Measurements from ENCODE around the gene RNF213.
"Not testable (repeated sequence)": the region's sequence is repeated elsewhere in the genome, so short reads cannot be mapped to it uniquely, and the experiment has no call there.

The RNF213 gene

DNA sequence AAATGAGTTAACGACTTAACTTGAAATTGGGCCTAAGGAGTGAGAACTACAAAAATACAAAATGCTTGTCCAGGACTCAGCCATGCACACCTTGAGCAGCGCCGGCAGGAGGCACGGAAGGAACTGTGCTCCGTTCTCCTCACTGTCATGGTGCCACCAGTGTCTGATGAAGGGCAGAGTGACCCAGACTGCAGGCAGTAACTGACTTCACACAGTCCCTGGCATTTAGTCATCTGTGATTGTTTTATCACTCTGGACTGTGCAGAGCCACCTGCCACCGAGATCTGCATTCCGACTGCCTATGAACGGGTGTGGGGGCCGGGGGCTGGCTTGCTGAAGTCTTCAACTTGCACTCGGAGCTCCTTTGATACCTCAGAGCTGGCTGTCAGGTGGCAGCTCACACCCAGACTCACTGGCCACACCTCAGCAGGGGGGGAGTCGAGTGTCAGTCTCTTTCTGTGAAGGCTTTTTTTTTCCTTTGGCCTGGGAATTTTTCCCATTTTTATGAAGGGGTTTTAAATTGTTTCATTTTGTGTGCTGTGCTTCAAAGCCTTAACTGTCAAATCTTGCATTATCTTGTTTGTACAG is 134.1 kb downstream of the RNF213 start:
- no peak for DNase-seq (ENCODE audit: low spot score)

DNA sequence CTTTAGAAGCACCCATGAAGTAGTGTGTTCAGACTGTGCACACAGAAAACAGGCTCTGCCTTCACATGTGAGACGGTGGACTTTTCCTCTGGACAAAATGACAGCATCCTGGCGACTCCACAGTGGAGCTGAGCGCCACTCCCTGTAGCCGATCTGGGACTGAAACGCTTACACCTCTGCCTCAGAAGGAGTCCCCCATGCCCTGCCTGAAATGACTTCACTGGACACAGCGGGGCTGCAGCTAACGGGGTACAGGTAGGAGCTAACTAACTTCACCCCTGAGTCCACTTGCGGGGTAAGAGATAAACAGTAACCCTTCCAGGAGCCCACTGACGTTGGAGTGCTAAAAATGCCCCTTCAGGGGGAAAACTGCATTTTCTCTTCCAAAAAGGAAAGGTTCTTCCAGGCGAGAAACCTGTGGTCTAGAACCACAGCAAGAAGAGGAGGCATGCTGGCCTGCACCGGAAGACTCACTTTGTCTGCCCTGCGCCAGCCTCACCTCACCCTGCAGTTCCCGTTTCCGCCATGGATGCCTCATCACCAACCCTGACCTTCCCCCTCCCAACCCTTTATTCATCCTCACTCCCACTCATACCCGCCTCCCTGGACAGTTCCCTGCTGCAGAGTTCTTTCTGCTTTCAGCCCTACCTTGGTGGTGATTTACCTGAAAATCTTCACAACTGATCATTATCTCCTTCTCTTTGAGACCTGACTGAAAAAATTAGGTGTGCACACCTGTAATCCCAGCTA is 134.9 kb downstream of the RNF213 start:
- DNase-seq (ENCODE audit: low spot score) = no peak

DNA sequence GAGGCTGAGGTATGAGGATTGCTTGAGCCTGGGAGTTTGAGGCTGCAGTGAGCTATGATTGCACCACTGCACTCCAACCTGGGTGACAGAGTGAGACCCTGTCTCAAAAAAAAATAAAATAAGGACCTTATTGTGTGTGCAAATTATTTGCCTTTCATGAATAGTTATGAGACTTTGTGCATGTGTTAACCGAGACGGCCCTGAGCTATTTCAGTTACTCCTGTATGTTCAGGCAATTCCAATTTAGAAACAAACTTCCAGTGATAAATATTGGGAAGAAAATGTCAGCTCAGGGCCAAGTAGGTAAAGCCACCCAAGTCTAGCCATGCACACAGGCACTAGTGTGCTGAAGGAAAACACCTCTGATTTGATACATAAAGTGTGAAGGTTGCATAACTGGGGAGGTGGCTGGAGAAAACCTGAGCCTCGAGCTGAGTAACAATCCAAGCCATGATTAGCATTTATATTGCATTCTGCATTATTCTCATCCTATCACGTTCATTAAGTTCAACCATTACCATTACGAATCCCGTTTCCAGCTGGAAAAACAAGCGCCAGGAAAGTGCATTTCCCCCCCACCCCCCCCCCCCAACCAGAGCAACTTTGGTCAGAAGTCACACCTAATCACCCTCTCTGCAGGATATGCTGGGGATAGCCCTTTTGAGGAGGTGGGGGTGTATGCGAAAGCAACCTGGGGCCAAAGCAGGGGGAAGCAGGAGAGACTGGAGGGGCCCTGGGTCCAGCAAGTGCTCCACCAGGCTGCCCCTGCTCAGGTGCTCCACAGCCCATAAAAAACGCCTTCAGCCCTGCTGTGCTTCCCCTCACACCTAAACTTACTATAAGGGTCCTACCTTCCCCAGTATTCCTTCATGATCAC is 135.7 kb downstream of the RNF213 start:
- no peak for DNase-seq (ENCODE audit: low spot score)

DNA sequence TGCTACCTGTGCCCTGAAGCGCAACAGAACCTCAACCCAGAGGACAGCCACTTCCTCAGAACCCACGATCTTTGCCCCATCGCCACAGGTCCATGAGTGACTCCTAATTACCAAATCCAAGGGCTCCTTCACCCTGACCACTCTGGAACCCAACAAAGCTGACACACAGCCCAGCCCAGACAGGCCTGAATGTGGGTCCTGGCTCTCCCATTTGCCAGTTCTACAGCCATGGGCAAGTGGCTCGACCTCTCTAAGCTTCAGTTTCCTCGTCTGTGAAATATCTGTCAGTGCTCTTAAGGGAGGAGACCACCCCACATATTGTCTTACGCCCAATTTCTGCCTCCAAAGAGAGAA is 136.4 kb downstream of the RNF213 start:
- no peak for DNase-seq (ENCODE audit: low spot score)

DNA sequence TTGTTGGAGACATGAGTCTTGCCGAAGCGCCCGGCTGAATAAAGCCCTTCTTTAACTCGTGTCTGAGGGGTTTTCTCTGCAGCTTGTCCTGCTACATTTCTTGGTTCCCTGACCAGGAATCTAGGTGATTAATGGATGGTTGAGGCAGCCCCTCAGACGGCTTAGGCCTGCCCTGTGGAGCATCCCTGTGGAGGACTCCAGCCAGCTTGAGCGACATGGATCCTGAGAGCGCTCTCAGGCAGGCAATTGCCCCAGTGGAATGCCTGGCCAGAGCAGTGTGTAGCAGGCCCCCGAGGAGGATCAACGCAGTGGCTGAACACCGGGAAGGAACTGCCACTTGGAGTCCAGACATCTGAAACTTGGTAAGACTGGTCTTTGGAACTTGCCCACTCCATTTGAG is 137.0 kb downstream of the RNF213 start:
- no peak for DNase-seq (ENCODE audit: low spot score)

DNA sequence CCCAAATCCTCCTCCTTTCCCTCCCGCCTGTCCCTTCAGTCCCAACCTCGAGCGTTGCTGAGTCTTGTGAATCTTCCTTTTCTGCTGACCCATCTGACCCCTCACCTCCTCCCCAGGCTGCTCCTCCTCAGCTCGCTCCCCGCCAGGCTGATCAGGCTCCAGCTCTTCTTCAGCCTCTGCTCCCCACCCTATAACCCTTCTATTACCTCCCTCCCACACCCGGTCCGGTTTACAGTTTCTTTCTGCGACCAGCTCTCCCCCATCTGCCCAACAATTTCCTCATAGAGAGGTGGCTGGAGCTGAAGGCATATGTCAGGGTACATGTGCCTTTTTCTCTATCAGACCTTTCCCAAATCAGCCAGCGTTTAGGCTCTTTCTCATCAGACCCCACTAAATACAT is 140.4 kb downstream of the RNF213 start:
- not testable (repeated sequence) for DNase-seq (ENCODE audit: low spot score)

DNA sequence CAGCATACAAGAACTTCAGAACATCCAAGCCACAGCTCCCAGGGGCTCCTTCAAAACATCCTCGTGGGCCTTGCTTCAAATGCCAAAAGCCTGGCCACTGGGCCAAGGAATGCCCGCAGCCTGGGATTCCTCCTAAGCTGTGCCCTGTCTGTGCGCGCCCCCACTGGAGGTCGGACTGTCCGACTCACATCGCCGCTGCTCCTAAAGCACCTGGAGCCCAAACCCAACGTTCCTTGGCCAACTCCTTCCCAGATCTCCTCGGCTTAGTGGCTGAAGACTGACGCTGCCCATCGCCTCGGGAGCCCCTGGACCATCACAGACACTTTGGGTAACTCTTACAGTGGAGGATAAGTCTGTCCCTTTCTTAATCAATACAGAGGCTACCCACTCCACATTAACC is 141.4 kb downstream of the RNF213 start:
- DNase-seq (ENCODE audit: low spot score) = not testable (repeated sequence)

DNA sequence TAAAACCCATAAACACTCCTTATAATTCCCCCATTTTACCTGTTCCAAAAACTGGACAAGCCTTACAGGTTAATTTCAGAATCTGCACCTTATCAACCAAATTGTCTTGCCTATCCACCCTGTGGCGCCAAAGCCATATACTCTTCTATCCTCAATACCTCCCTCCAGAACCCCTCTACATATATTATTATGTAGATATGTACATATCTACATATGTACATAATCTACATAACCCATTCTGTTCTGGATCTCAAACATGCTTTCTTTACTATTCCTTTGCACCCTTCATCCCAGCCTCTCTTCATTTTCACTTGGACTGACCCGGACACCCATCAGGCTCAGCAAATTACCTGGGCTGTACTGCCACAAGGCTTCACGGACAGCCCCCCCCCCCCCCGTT is 142.3 kb downstream of the RNF213 start:
- DNase-seq (ENCODE audit: low spot score) = no peak

DNA sequence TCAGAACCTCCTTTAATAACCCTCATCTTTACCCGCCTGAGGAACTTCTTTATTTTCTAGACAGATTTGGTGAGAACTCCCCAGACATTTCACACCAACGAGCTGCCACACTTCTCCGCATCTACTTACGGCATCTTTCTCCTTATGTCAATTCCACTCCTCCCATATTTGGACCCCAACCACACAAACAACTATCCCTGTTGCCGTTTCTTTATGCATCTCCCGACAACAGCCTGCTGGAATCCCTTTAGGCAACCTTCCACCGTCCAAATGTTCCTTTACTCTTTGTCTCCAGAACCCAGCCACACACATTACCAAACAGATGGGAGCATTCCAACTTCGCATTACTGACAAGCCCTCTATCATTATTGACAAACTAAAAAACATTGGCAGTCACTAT is 145.5 kb downstream of the RNF213 start:
- DNase-seq (ENCODE audit: low spot score) = no peak

DNA sequence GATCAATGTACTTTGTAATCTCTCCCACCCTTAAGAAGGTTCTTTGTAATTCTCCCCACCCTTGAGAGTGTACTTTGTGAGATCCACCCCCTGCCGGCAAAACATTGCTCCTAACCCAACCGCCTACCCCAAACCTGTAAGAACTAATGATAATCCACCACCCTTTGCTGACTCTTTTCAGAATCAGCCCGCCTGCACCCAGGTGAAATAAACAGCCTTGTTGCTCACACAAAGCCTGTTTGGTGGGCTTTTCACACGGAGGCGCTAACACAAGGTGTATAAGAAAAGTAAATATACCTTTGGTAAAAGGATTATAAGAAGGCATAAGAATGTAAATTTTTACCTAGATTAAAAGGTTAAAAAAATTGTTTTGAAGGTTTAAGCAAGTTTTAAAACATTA is 147.3 kb downstream of the RNF213 start:
- DNase-seq (ENCODE audit: low spot score) = not testable (repeated sequence)

DNA sequence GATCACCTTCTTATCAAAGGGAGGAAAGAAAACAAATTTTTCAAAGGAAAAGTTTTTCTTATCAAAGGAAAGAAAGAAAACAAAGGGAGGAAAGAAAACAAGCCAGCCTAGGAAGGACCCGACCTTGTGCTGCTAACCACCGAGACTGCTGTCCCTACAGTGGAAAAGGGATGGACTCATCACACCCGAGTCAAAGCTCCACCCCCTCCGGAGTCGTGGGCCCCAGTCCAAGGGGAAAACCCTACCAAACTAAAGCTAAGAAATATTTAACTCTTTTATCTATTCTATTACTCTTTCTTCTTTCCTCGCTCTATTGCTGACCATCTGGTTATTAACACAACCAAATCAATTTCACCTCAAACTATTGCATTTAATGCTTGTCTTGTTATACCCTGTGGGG is 148.2 kb downstream of the RNF213 start:
- DNase-seq (ENCODE audit: low spot score) = no peak

DNA sequence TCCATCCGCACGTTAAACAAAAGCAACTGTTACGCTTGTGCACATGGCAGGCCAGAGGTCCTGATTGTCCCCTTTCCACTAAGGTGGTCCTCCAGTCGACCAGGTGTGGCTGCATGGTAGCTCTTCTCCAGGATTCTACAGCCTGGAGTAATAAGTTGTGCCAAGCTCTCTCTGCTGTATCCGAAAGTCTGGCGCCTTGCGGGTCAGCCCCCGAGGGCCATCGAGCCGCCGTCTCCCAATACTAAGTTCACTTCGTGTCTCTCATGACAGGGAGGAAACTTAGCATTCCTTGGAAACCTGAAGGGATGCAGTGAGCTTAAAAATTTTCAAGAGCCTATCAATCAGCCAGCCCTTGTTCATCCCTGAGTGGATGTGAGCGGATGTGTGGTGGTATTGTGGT is 149.0 kb downstream of the RNF213 start:
- DNase-seq (ENCODE audit: low spot score) = no peak

DNA sequence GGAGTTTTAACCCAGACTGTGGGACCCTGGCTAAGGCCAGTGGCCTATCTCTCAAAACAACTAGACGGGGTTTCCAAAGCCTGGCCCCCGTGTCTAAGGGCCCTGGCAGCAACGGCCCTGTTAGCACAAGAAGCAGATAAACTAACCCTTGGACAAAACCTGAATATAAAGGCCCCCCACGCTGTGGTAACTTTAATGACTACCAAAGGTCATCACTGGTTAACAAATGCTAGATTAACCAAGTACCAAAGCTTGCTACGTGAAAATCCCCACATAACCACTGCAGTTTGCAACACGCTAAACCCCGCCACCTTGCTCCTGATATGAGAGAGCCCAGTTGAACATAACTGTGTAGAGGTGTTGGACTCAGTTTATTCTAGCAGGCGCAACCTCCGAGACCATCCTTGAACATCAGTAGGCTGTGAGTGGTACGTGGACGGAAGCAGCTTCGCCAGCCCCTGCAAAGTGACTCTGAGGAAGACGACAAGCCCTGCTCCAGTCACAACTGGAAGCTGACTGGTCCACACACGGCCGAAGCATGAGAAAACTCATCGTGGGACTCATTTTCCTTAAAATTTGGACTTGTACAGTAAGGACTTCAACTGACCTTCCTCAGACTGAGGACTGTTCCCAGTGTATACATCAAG is 149.9 kb downstream of the RNF213 start:
- not testable (repeated sequence) for DNase-seq (ENCODE audit: low spot score)

DNA sequence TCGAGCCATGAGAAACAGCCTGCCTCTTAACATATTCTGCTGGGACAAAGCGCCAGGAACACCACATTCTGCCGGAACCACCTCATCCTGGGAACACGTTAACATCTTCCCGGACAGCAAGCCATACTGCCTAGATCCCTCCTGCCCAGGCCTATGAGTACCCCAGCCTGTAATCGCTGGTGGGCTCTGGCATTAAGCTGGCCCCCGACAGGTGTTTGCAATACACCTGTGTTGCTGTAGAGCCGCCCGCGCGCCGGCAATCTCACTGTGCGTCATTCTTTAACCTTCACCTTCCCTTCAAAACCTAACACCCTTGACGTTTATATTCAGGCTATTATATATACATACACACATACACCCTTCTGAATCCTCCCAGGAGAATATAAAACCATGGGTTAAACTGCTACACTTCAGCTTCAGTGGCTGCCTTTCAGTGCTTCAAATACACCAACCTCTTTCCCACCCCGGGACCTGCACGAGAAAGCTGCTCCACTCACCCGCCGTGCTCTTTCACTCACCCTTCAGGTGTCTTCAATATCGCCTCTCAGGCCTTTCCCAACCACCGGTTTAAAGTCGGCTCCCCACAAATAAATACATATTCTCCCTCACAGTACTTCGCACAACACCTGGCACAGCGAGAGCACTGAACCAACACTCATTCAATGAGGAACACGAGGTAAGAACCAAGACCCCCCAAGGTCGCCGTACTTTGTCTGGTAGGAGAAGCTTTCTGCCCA is 153.3 kb downstream of the RNF213 start:
- DNase-seq (ENCODE audit: low spot score) = no peak

DNA sequence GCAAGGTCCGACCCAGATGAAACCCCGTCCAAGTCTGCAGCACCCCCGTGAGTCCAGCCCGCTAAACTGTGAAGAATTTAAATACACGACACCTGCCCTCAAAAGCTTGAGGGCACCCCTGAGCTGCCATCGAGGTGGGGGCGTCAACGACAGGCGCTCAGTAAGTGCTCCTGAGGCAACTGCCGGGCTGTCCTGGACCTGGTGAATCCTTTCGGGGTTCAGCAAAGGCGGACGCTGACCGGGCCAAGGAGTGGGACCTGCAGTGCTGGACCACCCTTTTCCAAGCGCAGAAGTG is 153.8 kb downstream of the RNF213 start:
- DNase-seq (ENCODE audit: low spot score) = no peak

DNA sequence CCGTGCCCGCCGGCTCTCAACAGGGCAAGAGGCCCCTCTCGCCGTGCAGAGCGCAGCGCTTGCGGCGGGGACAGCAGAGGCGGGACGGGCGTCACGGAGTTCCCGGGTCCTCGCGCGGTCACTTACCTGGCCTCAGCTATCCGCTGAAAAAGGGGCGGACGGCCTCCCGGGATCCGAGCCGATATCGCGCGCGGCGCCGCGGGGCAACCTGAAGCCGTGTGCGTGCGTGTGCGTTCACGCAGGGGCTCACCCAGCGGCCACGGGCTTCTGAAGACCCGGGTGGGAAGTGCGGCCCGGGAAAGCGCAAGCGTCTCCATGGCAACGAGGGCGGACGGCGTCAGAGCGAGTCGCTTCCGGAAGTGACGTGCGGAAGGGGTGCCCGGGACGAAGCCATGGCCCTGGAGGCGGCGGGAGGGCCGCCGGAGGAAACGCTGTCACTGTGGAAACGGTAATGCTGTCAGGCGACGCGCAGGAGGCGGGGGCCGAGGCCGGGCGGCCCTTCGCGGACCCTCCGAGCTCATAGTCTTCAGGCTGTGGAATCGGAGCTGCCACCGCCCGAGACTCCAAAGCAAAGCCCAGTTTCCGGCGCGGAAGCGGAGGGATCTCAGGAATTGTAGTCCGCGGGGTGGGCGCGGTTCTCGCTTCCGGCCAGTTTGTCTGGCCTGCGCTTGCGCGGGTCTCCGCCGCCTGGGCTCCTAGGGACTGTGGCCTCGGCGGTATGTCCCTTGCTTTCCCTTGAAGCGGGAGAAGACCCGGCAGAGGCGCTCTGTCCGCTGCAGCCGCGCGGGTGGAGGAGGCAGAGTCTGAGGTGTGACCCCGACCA is 154.4 kb downstream of the RNF213 start, which contains the start of gene ENDOV:
TSS of gene ENDOV (plus strand) at position 365 of the 823 bp plus-strand sequence. CDS start at position 393, 28 bp downstream.
- peak; percentile 96 for DNase-seq (ENCODE audit: low spot score)

DNA sequence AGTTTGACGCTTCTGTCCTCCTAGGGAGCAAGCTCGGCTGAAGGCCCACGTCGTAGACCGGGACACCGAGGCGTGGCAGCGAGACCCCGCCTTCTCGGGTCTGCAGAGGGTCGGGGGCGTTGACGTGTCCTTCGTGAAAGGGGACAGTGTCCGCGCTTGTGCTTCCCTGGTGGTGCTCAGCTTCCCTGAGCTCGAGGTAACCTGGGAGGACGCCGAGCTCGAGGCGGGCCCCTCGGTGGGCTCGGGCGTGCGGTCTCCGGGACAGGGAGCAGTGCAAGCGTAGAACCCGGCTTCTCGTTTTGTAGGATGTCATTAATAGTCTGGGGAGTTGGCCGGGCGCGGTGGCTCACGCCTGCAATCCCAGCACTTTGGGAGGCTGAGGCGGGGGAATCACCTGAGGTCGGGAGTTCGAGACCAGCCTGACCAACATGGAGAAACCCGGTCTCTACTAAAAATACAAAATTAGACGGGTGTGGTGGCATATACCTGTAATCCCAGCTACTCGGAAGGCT is 155.0 kb downstream of the RNF213 start:
- no peak for DNase-seq (ENCODE audit: low spot score)

DNA sequence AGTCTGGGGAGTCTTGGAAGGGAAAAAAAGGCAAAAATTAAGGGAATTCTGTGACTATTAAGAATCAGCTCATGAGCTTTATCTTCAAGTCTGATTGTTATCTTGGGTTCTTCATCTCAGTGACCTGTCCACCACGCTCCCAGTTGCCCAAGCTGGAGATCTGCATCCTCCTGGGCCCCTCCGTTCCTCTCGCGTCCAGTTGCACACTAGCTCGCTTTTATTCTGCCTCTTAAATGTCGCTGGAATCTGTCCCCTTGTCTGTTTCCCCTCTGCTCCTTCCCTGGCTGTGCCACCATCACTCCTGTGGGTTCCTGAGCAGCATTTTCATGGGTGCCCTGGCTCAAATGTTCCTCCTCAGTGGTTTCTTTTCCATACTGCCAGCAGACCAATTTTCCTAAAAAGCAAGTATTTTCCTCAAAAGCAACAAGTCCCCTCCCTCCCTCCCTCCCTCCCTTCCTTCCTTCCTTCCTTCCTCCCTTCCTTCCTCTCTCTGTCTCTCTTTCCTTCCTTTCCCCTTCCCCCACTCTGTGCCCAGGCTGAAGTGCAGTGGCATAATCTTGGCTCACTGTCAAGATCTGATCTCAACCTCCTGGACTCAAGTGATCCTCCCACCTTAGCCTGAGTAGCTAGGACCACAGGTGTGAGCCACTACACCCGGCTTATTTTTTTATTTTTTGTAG is 155.7 kb downstream of the RNF213 start:
- DNase-seq (ENCODE audit: low spot score) = no peak

DNA sequence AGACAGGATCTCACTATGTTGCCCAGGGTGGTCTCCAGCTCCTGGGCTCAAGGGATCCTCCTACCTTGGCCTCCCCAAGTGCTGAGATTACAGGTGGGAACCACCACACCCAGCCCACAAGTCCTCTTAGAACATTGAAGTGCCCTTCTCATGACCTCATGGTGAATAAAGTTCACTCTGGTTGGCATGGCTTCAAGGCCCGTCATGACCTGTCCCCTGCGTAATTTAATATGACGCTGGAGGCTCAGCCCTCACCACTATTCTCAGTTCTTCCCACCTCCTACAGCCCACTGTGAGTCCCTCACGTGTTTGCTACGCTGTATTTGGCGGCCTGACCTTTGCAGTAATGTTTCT is 156.3 kb downstream of the RNF213 start:
- no peak for DNase-seq (ENCODE audit: low spot score)

DNA sequence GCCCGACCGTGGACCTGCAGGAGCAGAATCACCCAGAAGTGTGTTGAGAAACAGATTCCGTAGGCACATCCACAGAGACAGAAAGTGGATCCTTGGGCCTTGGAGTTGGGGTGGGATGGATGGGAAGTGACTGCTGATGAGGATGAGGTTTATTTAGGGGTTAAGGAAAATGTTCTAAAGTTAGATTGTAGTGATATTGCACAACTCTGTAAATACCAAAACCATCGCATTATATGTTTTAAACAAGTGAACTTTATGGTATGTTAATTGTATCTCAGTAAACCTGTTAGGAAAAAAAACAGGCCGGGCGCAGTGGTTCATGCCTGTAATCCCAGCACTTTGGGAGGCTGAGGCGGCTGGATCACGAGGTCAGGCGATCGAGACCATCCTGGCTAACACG is 157.9 kb downstream of the RNF213 start:
- DNase-seq (ENCODE audit: low spot score) = no peak

All from putamen (tissue), 1 donor.